PC-9 (cell line): ENCODE measurements around the gene ELP6. TPM values are rescaled to one million over a fixed set of nuclear protein-coding genes. Genes with fewer than 3 reads are reported as not detected.

Source experiments
- BruUV-seq: library from RNA; stranded (reverse); fragments of 400-500 nt; replicated peaks from 2 replicates; lab custom pipeline; 2021; lab: Mats Ljungman, UMichigan
- CTCF ChIA-PET: fragments of 300-600 bp; sonication (Branson Sonifier 250); formaldehyde crosslinking; loops from one replicate; lab custom pipeline; 2022; ENCODE audit warnings: antibody characterized with exemption; lab: Charles Lee
- POLR2A ChIA-PET: fragments of 300-600 bp; sonication (Branson Sonifier 250); formaldehyde crosslinking; loops from one replicate; lab custom pipeline; 2022; ENCODE audit warnings: antibody characterized with exemption; ENCODE audit not compliant: unreplicated experiment; lab: Charles Lee
- DNase-seq, 2 experiments: peaks; one replicate each; pipeline versions ENCODE4 v3.0.0 to v3.0.0-alpha.2; 2015 to 2022; ENCODE audit warnings: mixed read lengths in 1 of 2
- H2AFZ ChIP-seq: fragments of 200-600 bp; sonication (generic); 2 replicates; pipeline ENCODE4 v1.8.1; 2017; ENCODE audit warnings: antibody characterized with exemption
- H3F3A ChIP-seq: fragments of 200-600 bp; sonication (generic); 2 replicates; pipeline ENCODE4 v1.8.1; 2017; ENCODE audit warnings: antibody characterized with exemption, mild to moderate bottlenecking, low read depth; ENCODE audit not compliant: insufficient read depth
- H3K27ac ChIP-seq: fragments of 200-600 bp; sonication (generic); 2 replicates; pipeline ENCODE4 v1.6.1; 2016; ENCODE audit warnings: mixed run types
- H3K27me3 ChIP-seq: fragments of 200-600 bp; sonication (generic); 2 replicates; pipeline ENCODE4 v1.6.1; 2016; ENCODE audit warnings: low read depth, mixed run types; ENCODE audit not compliant: insufficient read depth
- H3K36me3 ChIP-seq: fragments of 200-600 bp; sonication (generic); 2 replicates; pipeline ENCODE4 v1.6.1; 2016; ENCODE audit warnings: low read depth, mixed run types
- H3K4me1 ChIP-seq: fragments of 200-600 bp; sonication (generic); replicated peaks from 2 replicates; pipeline ENCODE4 v1.6.1; 2016; ENCODE audit warnings: mixed run types; ENCODE audit not compliant: insufficient read depth
- H3K4me2 ChIP-seq: fragments of 200-600 bp; sonication (generic); 2 replicates; pipeline ENCODE4 v1.6.1; 2017; ENCODE audit warnings: mixed run types
- H3K4me3 ChIP-seq: fragments of 200-600 bp; sonication (generic); 2 replicates; pipeline ENCODE4 v1.6.1; 2016; ENCODE audit warnings: mixed run types
- H3K79me2 ChIP-seq: fragments of 200-600 bp; sonication (generic); 2 replicates; pipeline ENCODE4 v1.6.1; 2017; ENCODE audit warnings: low read depth, mixed run types
- H3K9me2 ChIP-seq: fragments of 200-600 bp; sonication (generic); 2 replicates; pipeline ENCODE4 v1.8.1; 2017; ENCODE audit warnings: mild to moderate bottlenecking; ENCODE audit not compliant: insufficient read depth
- H3K9me3 ChIP-seq: fragments of 200-600 bp; sonication (generic); 2 replicates; pipeline ENCODE4 v1.8.1; 2016; ENCODE audit warnings: low read depth; ENCODE audit not compliant: insufficient read depth
- H4K20me1 ChIP-seq: fragments of 200-600 bp; sonication (generic); 2 replicates; pipeline ENCODE4 v1.8.1; 2017; ENCODE audit not compliant: insufficient read depth
- EZH2 ChIP-seq: fragments of 200-600 bp; sonication (generic); IDR thresholded peaks from 2 replicates; pipeline ENCODE4 v1.8.0; 2017; ENCODE audit warnings: antibody characterized with exemption, low read depth
- intact Hi-C: fragments of 100-400 bp; cut with micrococcal nuclease; formaldehyde crosslinking; loops from one replicate; pipeline ENCODE4 v1.10.0; 2022; ENCODE audit not compliant: unreplicated experiment
- total RNA-seq: library from RNA; stranded (reverse); gene quantifications from 2 replicates; pipeline ENCODE4 v1.2.3, GENCODE V29; 2021
- TF ChIP-seq, protein P1 (sequence below): fragments of 200-600 bp; sonication (generic); conservative IDR thresholded peaks from 2 replicates; pipeline ENCODE4 v1.6.1; 2017; ENCODE audit warnings: mixed run types, antibody characterized with exemption, mild to moderate bottlenecking, moderate library complexity

The ELP6 gene
- total RNA-seq, 1 experiment from 2014 or later, result 38.8 TPM

DNA sequence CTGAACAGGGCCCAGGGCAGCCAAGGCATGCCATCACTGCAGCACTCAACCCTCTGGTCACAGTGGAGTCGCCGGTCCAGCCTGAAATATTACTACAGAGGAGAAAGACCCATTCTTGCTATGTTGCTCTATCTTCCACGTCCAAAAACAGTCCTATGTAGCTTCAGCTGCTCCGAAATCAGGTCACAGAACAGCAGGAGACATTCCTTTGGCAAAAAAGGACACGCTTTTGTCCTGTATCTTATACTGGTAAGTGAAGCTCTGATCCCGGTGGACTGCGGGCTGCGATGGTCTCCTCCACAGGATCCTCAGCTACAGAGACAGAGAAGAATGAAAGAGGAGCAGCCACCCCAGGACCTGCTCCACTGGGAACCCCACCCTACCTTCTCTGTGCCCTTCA is 17.6 kb downstream of the ELP6 start:
- Histone ChIP-seq H2AFZ (no peak overlapping the region), H3K4me3 (no peak overlapping the region), H3K27ac (no peak overlapping the region), H3K9me2 (no peaks in the 10 kb centered on the region), H3F3A (no peaks in the 10 kb centered on the region), H3K36me3 (no peaks in the 10 kb centered on the region), H3K4me2 (no peak overlapping the region), H4K20me1 (peaks cover 3% of the 10 kb centered on the region; the same call in 1 of the 2 replicates), H3K79me2 (no peaks in the 10 kb centered on the region), H3K27me3 (no peaks in the 10 kb centered on the region), H3K4me1 (no peaks in the 10 kb centered on the region), H3K9me3 (no peaks in the 10 kb centered on the region)
- TF ChIP-seq, protein P1, sequence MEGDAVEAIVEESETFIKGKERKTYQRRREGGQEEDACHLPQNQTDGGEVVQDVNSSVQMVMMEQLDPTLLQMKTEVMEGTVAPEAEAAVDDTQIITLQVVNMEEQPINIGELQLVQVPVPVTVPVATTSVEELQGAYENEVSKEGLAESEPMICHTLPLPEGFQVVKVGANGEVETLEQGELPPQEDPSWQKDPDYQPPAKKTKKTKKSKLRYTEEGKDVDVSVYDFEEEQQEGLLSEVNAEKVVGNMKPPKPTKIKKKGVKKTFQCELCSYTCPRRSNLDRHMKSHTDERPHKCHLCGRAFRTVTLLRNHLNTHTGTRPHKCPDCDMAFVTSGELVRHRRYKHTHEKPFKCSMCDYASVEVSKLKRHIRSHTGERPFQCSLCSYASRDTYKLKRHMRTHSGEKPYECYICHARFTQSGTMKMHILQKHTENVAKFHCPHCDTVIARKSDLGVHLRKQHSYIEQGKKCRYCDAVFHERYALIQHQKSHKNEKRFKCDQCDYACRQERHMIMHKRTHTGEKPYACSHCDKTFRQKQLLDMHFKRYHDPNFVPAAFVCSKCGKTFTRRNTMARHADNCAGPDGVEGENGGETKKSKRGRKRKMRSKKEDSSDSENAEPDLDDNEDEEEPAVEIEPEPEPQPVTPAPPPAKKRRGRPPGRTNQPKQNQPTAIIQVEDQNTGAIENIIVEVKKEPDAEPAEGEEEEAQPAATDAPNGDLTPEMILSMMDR, result no peak
- TF ChIP-seq EZH2, result no peak
- intact Hi-C loops, result no loop called here
- DNase-seq, result no peak
- ChIA-PET POLR2A (no interaction called here), CTCF (no interaction called here)
- BruUV-seq, result no TSS peak

DNA sequence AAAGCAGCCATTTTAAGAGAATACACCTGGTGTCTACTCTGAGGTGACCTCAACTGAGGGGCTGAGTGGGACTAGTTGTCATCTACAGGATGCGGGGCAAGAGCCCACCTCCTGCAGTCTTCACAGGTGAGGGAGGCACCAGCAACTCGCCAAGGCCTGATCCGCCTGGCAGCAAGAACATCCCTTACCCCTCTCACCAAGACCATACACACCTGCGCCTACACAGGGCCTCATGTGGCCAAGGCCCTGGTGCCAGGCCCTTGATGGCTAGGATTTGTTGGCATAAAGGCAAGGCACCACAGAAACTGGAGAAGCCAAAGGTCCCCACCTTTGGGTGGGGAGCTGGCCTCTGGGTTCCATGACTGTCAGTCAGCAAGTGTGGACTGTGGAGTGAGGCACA is 18.4 kb downstream of the ELP6 start:
- Histone ChIP-seq H3F3A (no peaks in the 10 kb centered on the region), H4K20me1 (no peaks in the 10 kb centered on the region), H3K4me1 (no peaks in the 10 kb centered on the region), H3K79me2 (no peaks in the 10 kb centered on the region), H3K36me3 (no peaks in the 10 kb centered on the region), H3K4me3 (no peak overlapping the region), H2AFZ (no peak overlapping the region), H3K27me3 (no peaks in the 10 kb centered on the region), H3K9me2 (no peaks in the 10 kb centered on the region), H3K9me3 (no peaks in the 10 kb centered on the region), H3K4me2 (no peak overlapping the region), H3K27ac (no peak overlapping the region)
- DNase-seq, result no peak
- POLR2A ChIA-PET, result no interaction called here
- intact Hi-C loops, result no loop called here
- CTCF ChIA-PET, result no interaction called here
- BruUV-seq, result no TSS peak
- TF ChIP-seq, protein P1, result no peak
- TF ChIP-seq EZH2, result no peak

DNA sequence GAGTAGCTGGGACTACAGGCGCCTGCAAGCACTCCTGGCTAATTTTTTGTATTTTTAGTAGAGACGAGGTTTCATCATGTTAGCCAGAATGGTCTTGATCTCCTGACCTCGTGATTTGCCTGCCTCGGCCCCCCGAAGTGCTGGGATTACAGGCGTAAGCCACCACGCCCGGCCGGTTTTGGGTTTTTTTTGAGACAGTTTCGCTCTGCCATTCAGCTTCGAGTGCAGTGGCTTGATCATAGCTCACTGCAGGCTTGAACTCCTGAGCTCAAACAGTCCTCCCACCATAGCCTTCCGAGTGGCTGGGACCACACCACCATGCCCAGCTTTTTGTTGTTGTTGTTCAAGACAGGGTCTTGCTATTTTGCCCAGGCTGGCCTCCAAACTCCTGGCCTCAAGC is 21.7 kb downstream of the ELP6 start:
- H3K27me3 ChIP-seq, result no peaks in the 10 kb centered on the region
- no peak overlapping the region for H2AFZ ChIP-seq
- H3K9me3 ChIP-seq, result no peaks in the 10 kb centered on the region
- H3K36me3 ChIP-seq, result no peaks in the 10 kb centered on the region
- H4K20me1 ChIP-seq, result no peaks in the 10 kb centered on the region
- ChIA-PET POLR2A (no interaction called here), CTCF (no interaction called here)
- H3K4me1 ChIP-seq, result no peaks in the 10 kb centered on the region
- no peaks in the 10 kb centered on the region; the same call in 1 of the 2 replicates for H3F3A ChIP-seq
- no peak for DNase-seq
- H3K9me2 ChIP-seq, result no peaks in the 10 kb centered on the region
- no TSS peak for BruUV-seq
- TF ChIP-seq, protein P1, result no peak
- no peak for TF ChIP-seq EZH2
- intact Hi-C loops, result no loop called here
- no peak overlapping the region for H3K4me3 ChIP-seq
- H3K79me2 ChIP-seq, result no peaks in the 10 kb centered on the region
- no peak overlapping the region for H3K27ac ChIP-seq
- H3K4me2 ChIP-seq, result no peak overlapping the region
